ENCODE results near the gene MYL6B. TPM values are rescaled to one million over a fixed set of nuclear protein-coding genes. Genes with fewer than 3 reads are reported as not detected.
A peak's percentile ranks its signal among the peaks of the same experiment; 100 is the strongest.

Gene MYL6B
- total RNA-seq, 1 experiment from 2014 or later, result 153 TPM

- Histone ChIP-seq H3K27me3 (ENCODE audit: low read length) (no peaks in the 10 kb centered on the region), H3K4me3 (ENCODE audit: low read length) (peak overlapping the region; percentile 84; the same call in 1 of the 2 replicates), H3K4me2 (ENCODE audit: low read length) (peak overlapping the region; percentile 99), H3K9me3 (ENCODE audit: low read length) (no peaks in the 10 kb centered on the region), H3K79me2 (ENCODE audit: low read length) (peaks cover 17% of the 10 kb centered on the region), H3K9me2 (replicated peaks; ENCODE audit: low read length) (no peaks in the 10 kb centered on the region), H3K27ac (ENCODE audit: low read length) (no peak overlapping the region), H3K4me1 (ENCODE audit: insufficient read depth, low read length) (peaks cover 24% of the 10 kb centered on the region), H2AFZ (ENCODE audit: low read length) (no peak overlapping the region), H3F3A (ENCODE audit: low read length, unreplicated experiment) (peaks cover 3% of the 10 kb centered on the region), H3K36me3 (ENCODE audit: low read depth, low read length) (no peaks in the 10 kb centered on the region; the same call in 1 of the 2 replicates), H4K20me1 (ENCODE audit: low read length) (peaks cover under 1% of the 10 kb centered on the region), H3K9ac (ENCODE audit: low read length) (no peak overlapping the region)
- TF ChIP-seq EZH2phosphoT487 (IDR thresholded peaks at IDR 0.05; ENCODE audit: borderline replicate concordance, low read length), result no peak
- TF ChIP-seq, protein P1, sequence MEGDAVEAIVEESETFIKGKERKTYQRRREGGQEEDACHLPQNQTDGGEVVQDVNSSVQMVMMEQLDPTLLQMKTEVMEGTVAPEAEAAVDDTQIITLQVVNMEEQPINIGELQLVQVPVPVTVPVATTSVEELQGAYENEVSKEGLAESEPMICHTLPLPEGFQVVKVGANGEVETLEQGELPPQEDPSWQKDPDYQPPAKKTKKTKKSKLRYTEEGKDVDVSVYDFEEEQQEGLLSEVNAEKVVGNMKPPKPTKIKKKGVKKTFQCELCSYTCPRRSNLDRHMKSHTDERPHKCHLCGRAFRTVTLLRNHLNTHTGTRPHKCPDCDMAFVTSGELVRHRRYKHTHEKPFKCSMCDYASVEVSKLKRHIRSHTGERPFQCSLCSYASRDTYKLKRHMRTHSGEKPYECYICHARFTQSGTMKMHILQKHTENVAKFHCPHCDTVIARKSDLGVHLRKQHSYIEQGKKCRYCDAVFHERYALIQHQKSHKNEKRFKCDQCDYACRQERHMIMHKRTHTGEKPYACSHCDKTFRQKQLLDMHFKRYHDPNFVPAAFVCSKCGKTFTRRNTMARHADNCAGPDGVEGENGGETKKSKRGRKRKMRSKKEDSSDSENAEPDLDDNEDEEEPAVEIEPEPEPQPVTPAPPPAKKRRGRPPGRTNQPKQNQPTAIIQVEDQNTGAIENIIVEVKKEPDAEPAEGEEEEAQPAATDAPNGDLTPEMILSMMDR (conservative IDR thresholded peaks at IDR 0.05; ENCODE audit: low read depth, low read length), result no peak
- TF ChIP-seq EZH2 (IDR thresholded peaks at IDR 0.05; ENCODE audit: low read length, unreplicated experiment), result no peak
- ATAC-seq (no peak), DNase-seq (no peak)
- no TSS peak for BruUV-seq (replicated peaks)
- POLR2A ChIA-PET (ENCODE audit: unreplicated experiment), result no interaction called here
- CTCF ChIA-PET, result no interaction called here
- intact Hi-C loops (cut with micrococcal nuclease), result no loop called here
Observed at GRCh38 chr12:56153678-56154065, 1.3 kb downstream of the MYL6B start.

DNA sequence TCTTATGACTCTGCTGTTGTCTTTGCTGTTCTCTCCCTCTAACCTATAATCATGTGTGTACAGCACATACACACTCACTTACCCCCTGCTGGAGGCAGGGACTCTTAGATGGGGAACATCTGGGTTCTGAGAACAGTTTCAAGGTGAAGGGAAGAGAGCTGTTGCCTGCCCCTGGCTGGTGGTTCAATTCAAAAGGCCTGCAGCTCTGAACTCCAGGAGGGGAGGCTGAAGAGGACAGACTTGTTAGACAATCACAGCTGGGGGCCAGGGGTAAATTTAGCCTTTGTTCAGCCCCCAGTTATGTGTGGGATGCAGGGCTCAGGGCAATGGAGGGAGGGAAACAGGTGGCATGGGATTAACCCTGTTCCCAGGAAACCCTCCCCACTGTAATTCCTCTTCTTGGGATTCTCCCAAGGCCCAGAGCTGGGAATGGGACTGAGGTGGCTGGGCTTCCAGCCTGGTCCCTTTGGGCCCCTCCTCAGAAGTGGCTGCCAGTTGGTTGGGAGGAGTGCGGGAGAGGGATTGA, 1.9 kb downstream of the MYL6B start:
- Histone ChIP-seq H2AFZ (ENCODE audit: low read length) (no peak overlapping the region), H3K9me2 (replicated peaks; ENCODE audit: low read length) (no peaks in the 10 kb centered on the region), H3K27ac (ENCODE audit: low read length) (no peak overlapping the region), H3K36me3 (ENCODE audit: low read depth, low read length) (peaks cover 2% of the 10 kb centered on the region; the same call in 1 of the 2 replicates), H3K4me2 (ENCODE audit: low read length) (peak overlapping the region; percentile 99; the same call in 1 of the 2 replicates), H3K4me1 (ENCODE audit: insufficient read depth, low read length) (peaks cover 26% of the 10 kb centered on the region), H4K20me1 (ENCODE audit: low read length) (peaks cover 7% of the 10 kb centered on the region), H3K79me2 (ENCODE audit: low read length) (peaks cover 24% of the 10 kb centered on the region), H3F3A (ENCODE audit: low read length, unreplicated experiment) (peaks cover 3% of the 10 kb centered on the region), H3K4me3 (ENCODE audit: low read length) (no peak overlapping the region), H3K27me3 (ENCODE audit: low read length) (no peaks in the 10 kb centered on the region), H3K9ac (ENCODE audit: low read length) (no peak overlapping the region), H3K9me3 (ENCODE audit: low read length) (no peaks in the 10 kb centered on the region)
- CTCF ChIA-PET, result no interaction called here
- ATAC-seq (no peak), DNase-seq (no peak)
- TF ChIP-seq EZH2 (IDR thresholded peaks at IDR 0.05; ENCODE audit: low read length, unreplicated experiment) (no peak), EZH2phosphoT487 (IDR thresholded peaks at IDR 0.05; ENCODE audit: borderline replicate concordance, low read length) (no peak)
- TF ChIP-seq, protein P1 (conservative IDR thresholded peaks at IDR 0.05; ENCODE audit: low read depth, low read length), result no peak
- BruUV-seq (replicated peaks), result no TSS peak
- POLR2A ChIA-PET (ENCODE audit: unreplicated experiment), result no interaction called here
- intact Hi-C loops (cut with micrococcal nuclease), result no loop called here

DNA sequence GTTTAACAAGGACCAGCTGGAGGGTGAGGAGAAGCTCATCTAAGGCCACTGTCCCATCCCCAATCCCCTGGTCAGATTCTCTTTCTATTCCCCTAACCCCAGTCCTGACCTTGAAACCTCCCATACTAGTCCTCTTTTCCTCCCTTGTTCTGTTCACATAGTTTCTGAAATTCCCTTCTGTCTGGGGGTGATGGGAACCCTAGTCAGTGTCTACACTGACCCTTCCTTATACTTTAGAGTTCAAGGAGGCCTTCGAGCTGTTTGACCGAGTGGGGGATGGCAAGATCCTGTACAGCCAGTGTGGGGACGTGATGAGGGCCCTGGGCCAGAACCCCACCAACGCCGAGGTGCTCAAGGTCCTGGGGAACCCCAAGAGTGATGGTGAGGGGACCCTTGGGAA, 2.4 kb downstream of the MYL6B start:
- Histone ChIP-seq H3K4me3 (ENCODE audit: low read length) (no peak overlapping the region), H3K27me3 (ENCODE audit: low read length) (no peaks in the 10 kb centered on the region), H3K9me2 (replicated peaks; ENCODE audit: low read length) (no peaks in the 10 kb centered on the region), H3K27ac (ENCODE audit: low read length) (no peak overlapping the region), H3K9ac (ENCODE audit: low read length) (no peak overlapping the region), H3K36me3 (ENCODE audit: low read depth, low read length) (peaks cover 8% of the 10 kb centered on the region), H3F3A (ENCODE audit: low read length, unreplicated experiment) (peaks cover 3% of the 10 kb centered on the region), H4K20me1 (ENCODE audit: low read length) (peaks cover 12% of the 10 kb centered on the region), H3K79me2 (ENCODE audit: low read length) (peaks cover 29% of the 10 kb centered on the region), H3K4me1 (ENCODE audit: insufficient read depth, low read length) (peaks cover 31% of the 10 kb centered on the region), H3K9me3 (ENCODE audit: low read length) (no peaks in the 10 kb centered on the region), H3K4me2 (ENCODE audit: low read length) (no peak overlapping the region), H2AFZ (ENCODE audit: low read length) (no peak overlapping the region)
- no peak for ATAC-seq
- TF ChIP-seq, protein P1 (conservative IDR thresholded peaks at IDR 0.05; ENCODE audit: low read depth, low read length), result no peak
- no peak for TF ChIP-seq EZH2phosphoT487 (IDR thresholded peaks at IDR 0.05; ENCODE audit: borderline replicate concordance, low read length)
- no peak for TF ChIP-seq EZH2 (IDR thresholded peaks at IDR 0.05; ENCODE audit: low read length, unreplicated experiment)
- intact Hi-C loops (cut with micrococcal nuclease), result loop anchor here (5.0 kb wide), 1 partner anchor 38 kb away; the partner anchor contains the start of genes RPL41 and ZC3H10
- no TSS peak for BruUV-seq (replicated peaks)
- no peak for DNase-seq
- ChIA-PET POLR2A (ENCODE audit: unreplicated experiment) (no interaction called here), CTCF (no interaction called here)
